Common myeloid progenitor, CD34-positive (primary cell): ENCODE data around the gene MAPK8.

Source experiments
- CTCF ChIA-PET: fragments of 350-600 bp; sonication (Branson Sonifier 250); formaldehyde crosslinking; loops from one replicate; lab custom pipeline; 2021; ENCODE audit warnings: antibody characterized with exemption; lab: Charles Lee
- POLR2A ChIA-PET: fragments of 350-600 bp; sonication (Branson Sonifier 250); formaldehyde crosslinking; loops from one replicate; lab custom pipeline; 2021; ENCODE audit warnings: antibody characterized with exemption; lab: Charles Lee
- DNase-seq, 3 donors: peaks; one replicate each; pipeline versions ENCODE4 v3.0.0 to v3.0.0-alpha.2; 2013
- H3K27ac ChIP-seq, 2 experiments: 1 replicate in 1 of 2; 2 replicates in 1 of 2; pipeline ENCODE4 v1.7.0; 2013; ENCODE audit warnings: inconsistent platforms in 2 of 2, low read length in 2 of 2, mild to moderate bottlenecking in 2 of 2, low read depth in 1 of 2, moderate library complexity in 1 of 2; ENCODE audit not compliant: severe bottlenecking in 2 of 2, insufficient read depth in 1 of 2, poor library complexity in 1 of 2
- H3K27me3 ChIP-seq, 5 experiments: replicated peaks in 2 of 5; 1 replicate in 3 of 5; 2 replicates in 2 of 5; pipeline versions ENCODE4 v1.6.1 to v1.7.0; 2013; ENCODE audit warnings: low read length in 4 of 5, mild to moderate bottlenecking in 2 of 5, moderate library complexity in 2 of 5, inconsistent platforms in 1 of 5; ENCODE audit not compliant: insufficient read depth in 5 of 5, control insufficient read depth in 4 of 5
- H3K36me3 ChIP-seq, 4 experiments: 1 replicate in 2 of 4; 2 replicates in 2 of 4; pipeline versions ENCODE4 v1.6.1 to v1.7.0; 2013; ENCODE audit warnings: low read length in 3 of 4, control low read depth in 1 of 4, mild to moderate bottlenecking in 1 of 4; ENCODE audit not compliant: control insufficient read depth in 4 of 4, insufficient read depth in 4 of 4
- H3K4me1 ChIP-seq, 4 experiments: 1 replicate in 3 of 4; 2 replicates in 1 of 4; pipeline versions ENCODE4 v1.6.1 to v1.7.1; 2013; ENCODE audit warnings: low read length in 3 of 4, mild to moderate bottlenecking in 3 of 4, control low read depth in 1 of 4, inconsistent platforms in 1 of 4, moderate library complexity in 1 of 4; ENCODE audit not compliant: control insufficient read depth in 4 of 4, insufficient read depth in 4 of 4; ENCODE audit errors: control extremely low read depth in 1 of 4
- H3K4me3 ChIP-seq, 7 experiments: 1 replicate in 4 of 7; 2 replicates in 3 of 7; pipeline versions ENCODE4 v1.5.1 to v1.7.0; 2013; ENCODE audit warnings: mild to moderate bottlenecking in 7 of 7, low read length in 6 of 7, moderate library complexity in 6 of 7, inconsistent platforms in 2 of 7, low read depth in 2 of 7, control low read depth in 1 of 7; ENCODE audit not compliant: insufficient read depth in 4 of 7, control insufficient read depth in 1 of 7; ENCODE audit errors: extremely low read depth in 1 of 7
- H3K9me3 ChIP-seq, 5 experiments: 1 replicate in 4 of 5; 2 replicates in 1 of 5; pipeline versions ENCODE4 v1.6.1 to v1.7.1; 2013; ENCODE audit warnings: low read length in 4 of 5, mild to moderate bottlenecking in 2 of 5, inconsistent platforms in 1 of 5, low read depth in 1 of 5, moderate library complexity in 1 of 5; ENCODE audit not compliant: control insufficient read depth in 4 of 5, insufficient read depth in 2 of 5; ENCODE audit errors: control extremely low read depth in 1 of 5
- WGBS: methylation state at CpG from one replicate; pipeline ENCODE4 v1.1.5; 2013; ENCODE audit not compliant: insufficient coverage; 5-methylcytosine and 5-hydroxymethylcytosine counted together

The MAPK8 gene

GRCh38 chr10:48406658-48407057 is 100.2 kb downstream of the MAPK8 start:
- Histone ChIP-seq H3K9me3 (peaks cover 0 to 10% (median 0%) of the 10 kb centered on the region in 5 experiments), H3K36me3 (peaks cover 0 to 30% (median 17%) of the 10 kb centered on the region in 4 experiments), H3K4me1 (peaks cover 0 to 8% (median 7%) of the 10 kb centered on the region in 4 experiments), H3K4me3 (no peak overlapping the region), H3K27me3 (no peaks in the 10 kb centered on the region), H3K27ac (no peak overlapping the region)
- CTCF ChIA-PET, result interaction anchor here (1.2 to 1.6 kb wide), 5 partner anchors 9 to 43 kb away, joined by 3 to 4 read pairs (median 3); no protein-coding TSS in a partner anchor
- POLR2A ChIA-PET, result no interaction called here
- no peak for DNase-seq
- WGBS, result 100% methylated on average over 1 of the region's 4 CpGs

GRCh38 chr10:48410503-48410902 is 104.0 kb downstream of the MAPK8 start:
- 93% methylated on average over 2 of the region's 6 CpGs for WGBS
- H3K36me3 ChIP-seq, result peaks cover 2 to 46% (median 28%) of the 10 kb centered on the region in 4 experiments
- H3K27me3 ChIP-seq, result no peaks in the 10 kb centered on the region
- H3K4me1 ChIP-seq, result peaks cover 0 to 8% (median 7%) of the 10 kb centered on the region in 4 experiments
- ChIA-PET CTCF (no interaction called here), POLR2A (no interaction called here)
- no peak overlapping the region for H3K27ac ChIP-seq
- no peak for DNase-seq
- no peak overlapping the region for H3K4me3 ChIP-seq
- H3K9me3 ChIP-seq, result peaks cover 3 to 25% (median 9%) of the 10 kb centered on the region in 5 experiments

- Histone ChIP-seq H3K4me1 (no peaks in the 10 kb centered on the region), H3K36me3 (peaks cover 2 to 47% (median 26%) of the 10 kb centered on the region in 4 experiments), H3K27ac (no peak overlapping the region), H3K27me3 (no peaks in the 10 kb centered on the region), H3K4me3 (no peak overlapping the region), H3K9me3 (peaks cover 3 to 25% (median 9%) of the 10 kb centered on the region in 5 experiments)
- 100% methylated on average over 1 of the region's 2 CpGs for WGBS
- DNase-seq, result no peak
- ChIA-PET CTCF (interaction anchor here (1.8 to 1.9 kb wide), 2 partner anchors 19 to 98 kb away, joined by 4 to 5 read pairs; no protein-coding TSS in a partner anchor), POLR2A (no interaction called here)
Observed at GRCh38 chr10:48411510-48411909, 105.0 kb downstream of the MAPK8 start.

GRCh38 chr10:48412081-48412480 is 105.6 kb downstream of the MAPK8 start:
- H3K4me1 ChIP-seq, result no peaks in the 10 kb centered on the region
- POLR2A ChIA-PET, result no interaction called here
- H3K27ac ChIP-seq, result no peak overlapping the region
- peaks cover 2 to 47% (median 26%) of the 10 kb centered on the region in 4 experiments for H3K36me3 ChIP-seq
- no peaks in the 10 kb centered on the region for H3K27me3 ChIP-seq
- WGBS, result 100% methylated on average over 2 of the region's 3 CpGs
- CTCF ChIA-PET, result interaction anchor here (1.8 to 1.9 kb wide), 2 partner anchors 19 to 97 kb away, joined by 4 to 5 read pairs; no protein-coding TSS in a partner anchor
- peak in 2 of 3 donors; percentile 43 to 62 for DNase-seq
- peaks cover 3 to 25% (median 9%) of the 10 kb centered on the region in 5 experiments for H3K9me3 ChIP-seq
- H3K4me3 ChIP-seq, result no peak overlapping the region

- CTCF ChIA-PET, result interaction anchor here (1.9 kb wide), 1 partner anchor 96 kb away, joined by 5 read pairs; no protein-coding TSS in a partner anchor
Observed at GRCh38 chr10:48412933-48413332, 106.5 kb downstream of the MAPK8 start.

GRCh38 chr10:48414160-48414559 is 107.7 kb downstream of the MAPK8 start:
- peaks cover 4 to 41% (median 22%) of the 10 kb centered on the region in 4 experiments for H3K36me3 ChIP-seq
- H3K4me3 ChIP-seq, result no peak overlapping the region
- POLR2A ChIA-PET, result no interaction called here
- no peaks in the 10 kb centered on the region for H3K27me3 ChIP-seq
- CTCF ChIA-PET, result no interaction called here
- no CpG with 5 or more reads among the region's 1 CpG for WGBS
- H3K9me3 ChIP-seq, result peaks cover 3 to 25% (median 9%) of the 10 kb centered on the region in 5 experiments
- DNase-seq, result no peak
- H3K4me1 ChIP-seq, result peaks cover 0 to 7% (median 4%) of the 10 kb centered on the region in 4 experiments
- H3K27ac ChIP-seq, result no peak overlapping the region

More at GRCh38 chr10:48412933-48413332, 106.5 kb downstream of the MAPK8 start:
- Histone ChIP-seq H3K9me3 (peaks cover 3 to 25% (median 9%) of the 10 kb centered on the region in 5 experiments), H3K36me3 (peaks cover 4 to 47% (median 26%) of the 10 kb centered on the region in 4 experiments), H3K4me1 (peaks cover 0 to 1% (median 0%) of the 10 kb centered on the region in 4 experiments), H3K4me3 (no peak overlapping the region), H3K27ac (no peak overlapping the region), H3K27me3 (no peaks in the 10 kb centered on the region)
- 100% methylated on average over 2 of the region's 4 CpGs for WGBS
- no peak for DNase-seq
- POLR2A ChIA-PET, result no interaction called here

- H3K9me3 ChIP-seq, result peaks cover 3 to 25% (median 9%) of the 10 kb centered on the region in 5 experiments
- no peak for DNase-seq
- H3K27me3 ChIP-seq, result no peaks in the 10 kb centered on the region
- H3K4me3 ChIP-seq, result no peak overlapping the region
- no CpG with 5 or more reads among the region's 1 CpG for WGBS
- peaks cover 0 to 7% (median 4%) of the 10 kb centered on the region in 4 experiments for H3K4me1 ChIP-seq
- H3K36me3 ChIP-seq, result peaks cover 4 to 36% (median 22%) of the 10 kb centered on the region in 4 experiments
- ChIA-PET CTCF (interaction anchor here (1.3 to 1.4 kb wide), 2 partner anchors 9 to 51 kb away, joined by 3 to 4 read pairs; no protein-coding TSS in a partner anchor), POLR2A (no interaction called here)
- no peak overlapping the region for H3K27ac ChIP-seq
Observed at GRCh38 chr10:48414778-48415177, 108.3 kb downstream of the MAPK8 start.
